ENCODE results near the gene FANCG. TPM values are rescaled to one million over a fixed set of nuclear protein-coding genes. Genes with fewer than 3 reads are reported as not detected.

The FANCG gene
- total RNA-seq, 1 experiment from 2014 or later = 46.2 TPM

DNA sequence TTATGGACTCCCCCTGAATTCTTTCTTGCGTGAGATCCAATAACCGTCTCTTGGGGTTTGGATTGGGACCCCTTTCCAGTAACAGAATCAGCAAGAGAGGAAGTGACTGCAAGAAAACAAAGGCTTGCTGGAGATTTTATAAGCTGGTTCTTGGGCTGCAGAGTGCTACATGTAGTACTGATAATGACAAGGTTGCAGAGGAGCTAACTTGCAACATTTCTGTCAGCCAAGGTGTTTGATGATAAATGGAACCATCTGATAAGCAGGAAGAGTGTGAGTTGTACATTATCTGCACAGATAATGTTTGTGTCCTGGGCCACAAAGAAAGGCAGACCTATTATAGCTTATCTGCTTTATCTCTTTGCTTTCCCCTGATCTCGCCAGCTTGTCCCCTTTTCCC lies 53.1 kb downstream of the FANCG start:
- Mint-ChIP-seq H3K4me1 (ENCODE audit: low read depth, unreplicated experiment) (peaks cover 10% of the 10 kb centered on the region), H3K4me3 (ENCODE audit: low read depth, unreplicated experiment) (no peak overlapping the region), H3K9me3 (ENCODE audit: low read depth, unreplicated experiment) (no peaks in the 10 kb centered on the region), H3K36me3 (ENCODE audit: insufficient read depth, unreplicated experiment) (peaks cover 26% of the 10 kb centered on the region), H3K27ac (ENCODE audit: unreplicated experiment) (no peak overlapping the region), H3K27me3 (ENCODE audit: unreplicated experiment) (no peaks in the 10 kb centered on the region)
- TF ChIP-seq, protein P1, sequence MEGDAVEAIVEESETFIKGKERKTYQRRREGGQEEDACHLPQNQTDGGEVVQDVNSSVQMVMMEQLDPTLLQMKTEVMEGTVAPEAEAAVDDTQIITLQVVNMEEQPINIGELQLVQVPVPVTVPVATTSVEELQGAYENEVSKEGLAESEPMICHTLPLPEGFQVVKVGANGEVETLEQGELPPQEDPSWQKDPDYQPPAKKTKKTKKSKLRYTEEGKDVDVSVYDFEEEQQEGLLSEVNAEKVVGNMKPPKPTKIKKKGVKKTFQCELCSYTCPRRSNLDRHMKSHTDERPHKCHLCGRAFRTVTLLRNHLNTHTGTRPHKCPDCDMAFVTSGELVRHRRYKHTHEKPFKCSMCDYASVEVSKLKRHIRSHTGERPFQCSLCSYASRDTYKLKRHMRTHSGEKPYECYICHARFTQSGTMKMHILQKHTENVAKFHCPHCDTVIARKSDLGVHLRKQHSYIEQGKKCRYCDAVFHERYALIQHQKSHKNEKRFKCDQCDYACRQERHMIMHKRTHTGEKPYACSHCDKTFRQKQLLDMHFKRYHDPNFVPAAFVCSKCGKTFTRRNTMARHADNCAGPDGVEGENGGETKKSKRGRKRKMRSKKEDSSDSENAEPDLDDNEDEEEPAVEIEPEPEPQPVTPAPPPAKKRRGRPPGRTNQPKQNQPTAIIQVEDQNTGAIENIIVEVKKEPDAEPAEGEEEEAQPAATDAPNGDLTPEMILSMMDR (IDR thresholded peaks at IDR 0.05; ENCODE audit: unreplicated experiment) = no peak
- DNase-seq = no peak
- intact Hi-C loops (cut with micrococcal nuclease; ENCODE audit: unreplicated experiment) = no loop called here
- CTCF ChIA-PET = interaction anchor here (0.5 kb wide), 1 partner anchor 54 kb away, joined by 3 read pairs; no protein-coding TSS in a partner anchor
- BruUV-seq (replicated peaks) = no TSS peak

Other genes with a start within 250 kb of the FANCG start
- gene PHF24, start 121.7 kb downstream of the FANCG start, total RNA-seq (2022) = not detected in 2 replicates
- 1.5 and 3.1 TPM in 2 replicates for gene DNAJB5, start 90.2 kb downstream of the FANCG start, total RNA-seq (2022)
- 205 and 208 TPM in 2 replicates for gene VCP, start 7.3 kb downstream of the FANCG start, total RNA-seq (2022)
- gene PIGO, start 16.6 kb upstream of the FANCG start, total RNA-seq (2022) = 31.9 and 32.0 TPM in 2 replicates
- 97.3 and 103 TPM in 2 replicates for gene STOML2, start 23.2 kb upstream of the FANCG start, total RNA-seq (2022)
- 16.8 and 17.5 TPM in 2 replicates for gene ATOSB, start 35.9 kb upstream of the FANCG start, total RNA-seq (2022)
- 20.4 and 24.4 TPM in 2 replicates for gene UNC13B, start 82.1 kb upstream of the FANCG start, total RNA-seq (2022)

Data from Calu3 (cell line).